GM18508 (cell line): ENCODE data around the gene CAMK2D.

Source experiments
- ATAC-seq: cut with Tn5 transposase; IDR thresholded peaks from one replicate; pipeline ENCODE4 v1.9.1; 2021; ENCODE audit warnings: moderate number of reproducible peaks; ENCODE audit not compliant: insufficient read depth, unreplicated experiment

CAMK2D gene

DNA sequence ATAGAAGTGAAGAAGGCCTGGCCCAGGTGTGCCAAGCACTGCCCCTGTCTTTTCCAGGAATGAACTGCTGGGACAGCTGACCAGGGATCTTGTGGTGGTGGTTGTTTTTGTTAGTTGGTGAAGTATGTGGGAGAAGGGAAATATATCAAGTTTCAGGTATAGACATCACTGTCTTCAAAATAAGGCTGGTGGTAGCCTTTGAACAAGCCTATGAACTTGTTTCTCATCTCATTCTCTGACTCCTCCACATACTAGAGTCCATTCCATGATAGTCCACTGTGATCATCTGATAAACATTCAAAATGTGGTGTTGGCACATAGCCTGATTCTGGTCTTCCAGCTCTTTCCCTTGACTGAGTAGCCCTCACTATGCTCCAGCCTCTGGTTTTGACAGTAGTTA is 303.7 kb downstream of the CAMK2D start:
- no peak for ATAC-seq

DNA sequence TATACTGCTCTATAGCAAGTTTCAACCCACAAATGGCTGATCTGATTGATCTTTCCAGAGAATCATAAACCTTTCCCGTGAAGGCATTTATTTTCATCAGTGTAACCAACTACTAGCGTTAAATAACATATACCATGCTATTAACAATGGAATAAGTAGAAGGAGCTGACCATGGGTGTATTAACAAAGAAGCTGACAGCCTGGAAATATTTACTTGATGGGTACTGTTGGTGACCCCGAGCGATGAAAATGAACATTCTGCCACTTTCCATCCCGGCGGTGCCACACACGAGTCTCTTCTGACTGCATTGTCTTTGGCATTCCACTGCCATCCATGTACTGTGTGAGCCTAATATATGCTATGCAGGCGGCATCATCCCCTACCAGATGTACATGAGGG is 304.4 kb downstream of the CAMK2D start:
- no peak for ATAC-seq

DNA sequence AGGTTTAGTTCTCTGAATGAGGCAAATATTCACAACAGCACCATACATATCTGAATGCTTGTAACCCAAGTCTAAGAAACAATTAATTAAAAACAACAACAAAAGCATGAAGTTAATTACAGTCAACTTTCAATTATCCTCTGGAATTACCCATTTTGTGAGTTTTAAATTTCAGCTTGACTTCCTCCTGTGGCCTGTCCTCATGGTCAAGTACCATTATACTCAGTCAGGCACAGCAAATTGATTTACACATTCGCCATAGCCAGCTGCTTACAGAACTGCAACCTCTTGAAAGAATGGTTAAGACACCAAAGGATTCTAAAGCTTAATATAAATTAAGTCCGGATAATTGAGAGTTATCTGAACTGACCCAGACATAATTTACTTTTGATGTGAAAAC is 306.5 kb downstream of the CAMK2D start:
- no peak for ATAC-seq

- no peak for ATAC-seq
Observed at GRCh38 chr4:113452868-113453620, 308.5 kb downstream of the CAMK2D start.

GRCh38 chr4:113452152-113452551 is 309.4 kb downstream of the CAMK2D start:
- no peak for ATAC-seq

DNA sequence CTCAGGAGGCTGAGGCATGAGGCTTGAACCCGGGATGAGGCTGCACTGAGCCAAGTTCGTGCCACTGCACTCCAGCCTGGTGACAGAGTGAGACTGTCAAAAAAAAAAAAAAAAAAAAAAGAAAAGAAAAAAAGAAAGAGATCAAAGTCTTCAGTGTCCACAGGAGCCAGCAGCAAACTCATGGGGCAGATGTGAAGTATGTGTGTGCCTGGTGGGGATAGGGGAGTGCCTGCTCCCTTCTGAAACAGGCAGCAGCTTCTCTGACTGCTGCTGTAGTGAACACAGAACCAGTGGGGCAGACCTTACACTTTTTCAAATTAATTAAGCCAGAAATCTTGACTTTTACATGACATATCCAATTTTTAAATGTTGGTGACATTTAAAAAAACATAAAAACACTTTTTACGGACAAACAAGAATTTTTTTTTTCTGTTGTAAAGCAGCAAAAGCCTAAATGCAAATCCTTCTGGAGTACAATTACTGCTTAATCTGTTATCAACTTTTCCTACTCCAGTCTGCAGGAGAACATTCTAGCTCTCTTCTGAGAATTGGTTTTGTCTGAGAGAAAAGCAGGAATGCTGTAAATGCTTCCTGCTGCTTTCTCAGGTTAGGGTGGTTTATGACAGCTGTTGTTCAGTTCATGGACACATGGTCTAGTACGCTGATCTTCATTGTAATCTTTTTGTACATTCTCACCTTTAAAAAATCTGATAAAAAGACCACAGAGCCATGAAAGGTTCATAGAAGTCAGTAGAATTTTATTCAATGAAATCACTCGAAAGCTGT is 311.1 kb downstream of the CAMK2D start:
- ATAC-seq: no peak

- ATAC-seq: no peak
Observed at GRCh38 chr4:113449410-113449974, 312.0 kb downstream of the CAMK2D start.

DNA sequence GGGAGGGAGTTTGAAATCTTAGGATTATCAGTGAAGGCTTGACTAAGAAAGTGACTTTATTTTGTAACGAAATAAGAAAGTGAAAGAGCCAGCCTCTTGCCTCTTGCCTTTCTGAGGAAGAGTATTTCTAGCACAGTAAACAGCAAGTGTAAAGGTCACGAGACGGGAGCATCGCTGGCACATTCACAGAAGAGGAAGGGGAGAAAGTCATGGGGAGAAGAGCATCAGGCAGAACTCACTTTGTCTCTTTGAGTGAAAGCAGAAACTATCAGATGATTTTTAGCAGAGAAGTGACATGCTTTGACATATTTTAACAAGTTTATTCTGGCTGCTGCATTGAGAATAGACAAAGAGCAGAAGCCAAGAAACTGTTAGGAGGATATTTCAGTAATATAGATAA is 313.8 kb downstream of the CAMK2D start:
- no peak for ATAC-seq

GRCh38 chr4:113447061-113447460 is 314.5 kb downstream of the CAMK2D start:
- ATAC-seq: no peak

DNA sequence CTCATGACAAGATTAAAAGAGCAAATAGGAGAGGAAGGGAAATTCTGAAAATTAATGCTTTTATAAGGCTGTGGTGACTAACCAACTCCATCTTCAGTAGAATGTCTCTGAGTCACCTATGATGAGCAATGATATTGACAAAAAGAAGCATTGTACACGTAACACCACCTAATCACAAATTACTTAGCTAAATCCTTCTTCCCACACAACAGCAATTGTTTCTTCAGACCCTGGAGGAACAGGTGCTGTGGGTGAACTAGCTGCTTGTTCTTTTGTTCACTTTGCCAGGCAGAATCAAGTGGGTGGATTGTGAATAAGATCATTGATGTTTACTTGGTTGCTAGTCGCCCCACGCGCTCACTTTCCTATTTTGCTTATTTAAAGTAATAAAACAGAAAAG is 315.5 kb downstream of the CAMK2D start:
- ATAC-seq: no peak

- ATAC-seq: no peak
Observed at GRCh38 chr4:113445286-113445685, 316.3 kb downstream of the CAMK2D start.

- ATAC-seq: no peak
Observed at GRCh38 chr4:113444386-113444785, 317.2 kb downstream of the CAMK2D start.

DNA sequence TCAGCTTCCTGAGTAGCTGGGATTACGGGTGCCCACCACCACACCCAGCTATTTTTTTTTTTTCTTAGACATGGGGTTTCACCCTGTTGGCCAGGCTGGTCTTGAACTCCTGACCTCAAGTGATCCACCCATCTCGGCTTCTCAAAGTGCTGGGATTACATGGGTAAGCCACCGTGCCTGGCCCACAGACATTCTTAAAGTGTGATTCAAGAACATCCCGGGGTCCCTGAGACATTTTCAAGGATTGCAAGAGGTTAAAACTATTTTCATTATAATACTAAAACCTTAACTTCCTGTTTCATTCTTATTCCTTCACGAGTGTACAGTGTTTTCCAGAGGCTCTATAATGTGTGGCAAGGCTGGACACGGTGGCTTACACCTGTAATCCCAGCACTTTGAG is 318.7 kb downstream of the CAMK2D start:
- ATAC-seq: no peak

DNA sequence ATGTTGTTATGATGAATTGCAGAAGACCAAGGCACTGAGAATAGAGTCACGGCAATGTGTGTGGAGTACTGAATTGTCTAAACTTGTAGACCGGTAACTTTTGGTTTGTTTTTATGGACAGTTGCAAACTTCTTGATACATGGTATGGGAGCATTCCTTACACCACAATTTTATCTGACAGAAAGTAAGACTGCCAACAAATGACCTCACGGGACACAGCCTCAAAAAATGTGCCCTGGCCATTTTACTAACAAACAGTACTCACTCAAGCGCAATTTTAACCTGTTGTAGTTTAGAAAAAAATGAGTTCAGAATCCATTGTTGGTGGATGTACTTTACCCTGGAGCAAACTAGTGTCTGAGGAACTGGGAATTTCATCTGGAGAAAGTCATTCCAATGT is 321.2 kb downstream of the CAMK2D start:
- ATAC-seq: no peak

DNA sequence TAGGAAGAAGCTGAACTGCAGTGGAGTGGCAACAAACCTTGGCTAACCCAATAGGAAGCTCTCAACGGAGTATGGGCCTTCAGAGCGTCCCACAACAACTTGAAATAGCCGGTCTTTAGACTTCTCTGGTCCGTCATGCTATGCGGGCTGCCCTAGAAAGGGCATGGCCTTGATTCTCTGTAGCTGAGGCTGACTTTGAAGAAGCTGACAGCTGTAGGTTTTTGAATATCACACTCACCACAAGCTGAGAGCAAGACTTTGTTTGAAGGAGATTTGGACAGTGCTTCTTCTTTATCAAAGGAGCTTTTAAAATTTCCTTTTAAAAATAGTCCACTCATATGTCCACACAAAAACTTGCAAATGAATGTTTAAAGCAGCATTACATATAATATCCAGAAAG is 322.9 kb downstream of the CAMK2D start:
- ATAC-seq: no peak

DNA sequence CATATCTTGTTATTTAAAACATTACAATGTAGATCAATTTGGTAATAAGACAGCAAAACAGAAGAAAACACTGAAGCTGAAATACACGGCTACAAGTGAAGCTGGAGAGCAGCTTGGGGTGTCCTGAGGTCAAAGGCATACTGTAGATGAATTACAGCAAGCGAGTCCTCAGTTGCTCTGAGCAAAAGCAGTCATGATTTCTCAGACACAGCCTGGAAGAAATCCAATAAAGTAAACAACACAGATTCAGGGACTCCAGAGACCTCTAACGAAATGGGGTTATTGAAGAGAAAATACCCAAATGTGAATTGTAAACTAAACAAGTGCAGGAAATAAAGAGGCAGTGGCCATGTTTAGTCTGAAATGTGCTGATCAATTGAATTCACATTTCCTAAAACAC is 324.4 kb downstream of the CAMK2D start:
- ATAC-seq: no peak

DNA sequence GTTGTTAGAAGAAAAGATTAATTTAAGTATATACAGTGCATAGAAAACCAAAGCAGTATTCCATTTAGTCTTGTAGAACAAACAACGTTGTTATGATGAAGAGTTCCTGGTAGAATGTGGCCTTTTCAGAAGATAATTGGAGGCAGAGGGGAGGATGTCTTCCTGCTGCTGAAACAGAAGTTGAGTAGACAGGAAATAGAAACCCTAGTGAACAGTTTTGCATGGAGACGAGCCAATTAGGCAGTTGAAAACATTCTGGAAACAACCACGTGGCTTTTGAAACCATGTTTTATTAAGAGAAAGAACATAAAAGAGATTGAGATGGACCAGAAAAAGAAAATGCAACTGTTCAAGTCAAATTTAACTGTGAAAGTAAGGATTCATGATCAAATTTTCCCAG is 325.2 kb downstream of the CAMK2D start:
- ATAC-seq: no peak

- ATAC-seq: no peak
Observed at GRCh38 chr4:113435893-113436292, 325.6 kb downstream of the CAMK2D start.

DNA sequence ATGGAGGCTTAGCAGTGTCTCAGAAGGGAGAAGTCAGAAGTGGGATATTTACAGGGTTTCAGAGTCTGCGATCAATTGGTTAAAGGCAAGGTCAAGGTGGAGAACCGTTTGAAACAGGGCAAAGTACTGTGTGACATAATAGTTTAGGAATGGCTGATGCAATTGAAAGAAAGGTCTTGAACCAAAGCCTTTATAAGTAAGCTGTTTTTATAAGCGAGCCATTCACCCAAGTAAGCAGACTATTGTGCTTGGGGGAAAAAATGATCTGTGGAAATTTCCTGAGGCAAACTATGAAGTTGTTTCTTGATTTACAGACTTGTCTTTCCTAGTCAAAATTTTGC is 327.3 kb downstream of the CAMK2D start:
- ATAC-seq: no peak

GRCh38 chr4:113433536-113434246 is 327.8 kb downstream of the CAMK2D start:
- no peak for ATAC-seq

DNA sequence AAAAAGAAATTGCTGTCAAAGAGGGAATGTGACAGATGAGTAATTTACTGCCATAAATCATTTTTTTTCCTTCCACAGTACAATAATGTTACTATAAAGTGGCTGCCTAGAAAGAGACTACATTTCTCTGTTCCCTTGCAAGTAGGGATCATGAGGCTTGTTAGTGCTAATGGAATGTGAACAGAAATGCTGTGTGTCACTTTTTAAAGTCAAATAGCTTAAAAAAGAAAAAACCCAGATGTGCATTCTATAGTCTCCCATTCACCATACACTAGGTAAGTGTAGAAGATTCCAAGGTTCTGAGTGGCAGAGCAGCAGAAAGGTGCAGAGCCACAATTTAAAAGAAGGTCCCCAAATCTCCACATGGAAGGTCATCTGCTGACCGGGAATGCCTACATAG is 328.4 kb downstream of the CAMK2D start:
- ATAC-seq: no peak
